Psoas muscle (tissue), 8 donors: ENCODE results near the gene GTF2H4. TPM values are rescaled to one million over a fixed set of nuclear protein-coding genes. Genes with fewer than 3 reads are reported as not detected.

Experiments
- ATAC-seq, 4 donors: fragments of 200-7000 bp; cut with Tn5 transposase; one replicate each; pipeline ENCODE4 v1.9.1; 2020; ENCODE audit warnings: moderate library complexity in 3 of 4, mild to moderate bottlenecking in 2 of 4
- DNase-seq, 2 donors: peaks; one replicate each; pipeline ENCODE4 v3.0.0-alpha.2; 2020
- H3K27ac ChIP-seq: fragments of 200-600 bp; one replicate; pipeline ENCODE4 v1.8.0; 2022
- H3K27me3 ChIP-seq, 3 donors: fragments of 200-600 bp in 1 of 3; one replicate each; pipeline versions ENCODE4 v1.6.1 to v1.8.0; 2013 to 2022; ENCODE audit warnings: low read length in 2 of 3, mild to moderate bottlenecking in 2 of 3, moderate library complexity in 1 of 3; ENCODE audit not compliant: insufficient read depth in 3 of 3
- H3K36me3 ChIP-seq, 2 donors: fragments of 200-600 bp in 1 of 2; one replicate each; pipeline versions ENCODE4 v1.6.1 to v1.8.0; 2013 to 2022; ENCODE audit warnings: low read depth in 1 of 2, mild to moderate bottlenecking in 1 of 2, moderate library complexity in 1 of 2; ENCODE audit not compliant: insufficient read depth in 1 of 2
- H3K4me1 ChIP-seq: fragments of 200-600 bp; one replicate; pipeline ENCODE4 v1.8.0; 2022
- H3K4me3 ChIP-seq: fragments of 200-600 bp; one replicate; pipeline ENCODE4 v1.8.0; 2022; ENCODE audit warnings: mild to moderate bottlenecking
- H3K9me3 ChIP-seq: fragments of 200-600 bp; one replicate; pipeline ENCODE4 v1.8.0; 2022
- CTCF ChIP-seq: fragments of 200-600 bp; IDR thresholded peaks from one replicate; pipeline ENCODE4 v1.8.0; 2022; ENCODE audit warnings: antibody characterized with exemption
- WGBS, 3 donors: extraction: QIAGEN DNeasy Blood & Tissue Kit; methylation state at CpG; one replicate each; pipeline versions ENCODE4 v1.1.6 to v1.1.7; 2013; 5-methylcytosine and 5-hydroxymethylcytosine counted together
- intact Hi-C, 2 donors: fragments of 100-400 bp; cut with DNase I; formaldehyde crosslinking; loops; one replicate each; pipeline versions ENCODE4 v1.11.0 to v1.14.2; 2022
- polyA plus RNA-seq, 3 donors: library from polyadenylated mRNA; stranded (reverse); fragments of 200-250 nt; gene quantifications; one replicate each; pipeline ENCODE4 v1.2.3, GENCODE V29; 2013
- total RNA-seq, 4 donors: library from RNA; stranded (reverse); fragmentation: NEBNext Ultra II Directional in 2 of 4; extraction: Animal tissue kit (Norgen Biotek cat#: 25700) in 2 of 4; gene quantifications; one replicate each; pipeline versions ENCODE4 v1.2.1 to v1.2.4, GENCODE V29; 2021 to 2023
- donor health status: healthy with polysubstance abuse.
- donor health status: DM: no; HTN: no; CAD: no; lungs with moderate emphysema.
- donor health status: Bipolar disorder and iron deficiency.
- donor health status: healthy.
- donor health status: DM: yes; HTN: yes; CAD: no.
- donor health status: DM: no; HTN: no; CAD: no.
- donor health status: DM: no; HTN: no; CAD: no.
- donor health status: DM: yes; HTN: yes; CAD: no.

Gene GTF2H4
- total and polyA plus RNA-seq, 7 donors, result 13.3 to 30.8 (median 18.9) TPM

- Histone ChIP-seq H3K27ac (peak overlapping the region; percentile 92), H3K4me1 (peaks cover 22% of the 10 kb centered on the region), H3K4me3 (peak overlapping the region; percentile 75), H3K27me3 (no peaks in the 10 kb centered on the region), H3K36me3 (peaks cover 4 to 67% of the 10 kb centered on the region in 2 donors), H3K9me3 (no peaks in the 10 kb centered on the region)
- peak; percentile 1 to 15 (median 4) for ATAC-seq
- intact Hi-C loops, result loop anchor here (2.0 to 10.0 kb wide), 5 partner anchors 127 to 172 kb away; no protein-coding TSS in a partner anchor
- WGBS, 3 donors, result 20 to 39% (median 27%) methylated on average over 17 of the region's 17 CpGs
- DNase-seq, result no peak
- TF ChIP-seq CTCF, result no peak
Measured at GRCh38 chr6:30914854-30915590, 7.0 kb downstream of the GTF2H4 start.

GRCh38 chr6:30915591-30915946 lies 7.6 kb downstream of the GTF2H4 start:
- DNase-seq, result no peak
- intact Hi-C loops, result loop anchor here (2.0 to 10.0 kb wide), 5 partner anchors 127 to 171 kb away; no protein-coding TSS in a partner anchor
- peaks cover 4 to 67% of the 10 kb centered on the region in 2 donors for H3K36me3 ChIP-seq
- H3K9me3 ChIP-seq, result no peaks in the 10 kb centered on the region
- TF ChIP-seq CTCF, result peak; percentile 62
- H3K4me1 ChIP-seq, result peaks cover 22% of the 10 kb centered on the region
- peak overlapping the region; percentile 92 for H3K27ac ChIP-seq
- no peaks in the 10 kb centered on the region for H3K27me3 ChIP-seq
- ATAC-seq, result peak; percentile 31 to 68 (median 50)
- WGBS, 3 donors, result 24 to 34% (median 30%) methylated on average over 5 of the region's 5 CpGs
- peak overlapping the region; percentile 75 for H3K4me3 ChIP-seq

DNA sequence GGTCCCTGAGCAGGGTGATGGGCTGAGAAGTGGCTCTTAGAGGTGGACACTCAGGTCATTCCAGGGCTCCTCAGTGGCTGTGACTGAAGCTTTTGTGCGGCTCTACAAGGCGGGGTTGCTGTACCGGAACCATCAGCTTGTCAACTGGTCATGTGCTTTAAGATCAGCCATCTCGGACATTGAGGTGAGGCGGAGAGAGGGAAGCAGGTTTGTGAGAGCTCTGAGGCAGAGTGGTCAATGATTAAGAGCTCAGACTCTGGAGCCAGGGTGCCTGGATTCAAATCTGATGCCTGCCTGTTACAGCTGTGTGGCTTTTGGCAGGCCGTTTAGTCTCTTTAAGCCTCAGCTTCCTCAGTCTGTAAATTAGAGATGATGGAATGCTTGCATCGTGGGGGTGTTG lies 9.0 kb downstream of the GTF2H4 start:
- intact Hi-C loops, result loop anchor here (5.0 to 10.0 kb wide), 2 partner anchors 125 to 128 kb away; no protein-coding TSS in a partner anchor
- Histone ChIP-seq H3K4me1 (peaks cover 22% of the 10 kb centered on the region), H3K36me3 (peaks cover 0 to 67% of the 10 kb centered on the region in 2 donors), H3K4me3 (no peak overlapping the region), H3K27me3 (no peaks in the 10 kb centered on the region), H3K9me3 (no peaks in the 10 kb centered on the region), H3K27ac (no peak overlapping the region)
- no peak for TF ChIP-seq CTCF
- WGBS, 3 donors, result 86 to 95% (median 91%) methylated on average over 7 of the region's 7 CpGs
- no peak for ATAC-seq
- no peak for DNase-seq

DNA sequence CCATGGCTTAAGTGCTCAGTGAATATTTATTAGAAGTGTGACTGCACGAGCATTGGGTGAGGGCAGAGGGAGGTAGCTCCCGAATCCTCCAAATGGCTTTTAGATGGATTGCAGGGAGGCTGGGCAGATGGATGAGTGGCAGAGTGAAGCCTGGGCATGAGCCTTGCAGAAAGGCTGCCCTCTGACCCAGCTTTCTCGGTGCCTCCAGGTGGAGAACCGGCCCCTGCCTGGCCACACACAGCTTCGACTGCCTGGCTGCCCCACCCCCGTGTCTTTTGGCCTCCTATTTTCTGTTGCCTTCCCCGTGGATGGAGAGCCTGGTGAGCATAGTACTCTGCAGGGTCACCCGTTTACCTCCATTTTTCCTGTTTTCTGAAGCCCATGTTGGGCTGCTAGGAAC lies 9.5 kb downstream of the GTF2H4 start:
- peaks cover 0 to 67% of the 10 kb centered on the region in 2 donors for H3K36me3 ChIP-seq
- intact Hi-C loops, result loop anchor here (5.0 to 10.0 kb wide), 2 partner anchors 125 to 127 kb away; no protein-coding TSS in a partner anchor
- H3K4me3 ChIP-seq, result no peak overlapping the region
- H3K27ac ChIP-seq, result no peak overlapping the region
- no peak for DNase-seq
- H3K27me3 ChIP-seq, result no peaks in the 10 kb centered on the region
- TF ChIP-seq CTCF, result no peak
- WGBS, 3 donors, result 76 to 92% (median 92%) methylated on average over 8 of the region's 8 CpGs
- no peaks in the 10 kb centered on the region for H3K9me3 ChIP-seq
- ATAC-seq, result no peak
- H3K4me1 ChIP-seq, result peaks cover 22% of the 10 kb centered on the region
